HG03460 (cell line): ENCODE data around the gene MYG1.

Experiments used
- ATAC-seq: cut with Tn5 transposase; IDR thresholded peaks from one replicate; pipeline ENCODE4 v1.9.1; 2021; ENCODE audit not compliant: unreplicated experiment

Gene MYG1

DNA sequence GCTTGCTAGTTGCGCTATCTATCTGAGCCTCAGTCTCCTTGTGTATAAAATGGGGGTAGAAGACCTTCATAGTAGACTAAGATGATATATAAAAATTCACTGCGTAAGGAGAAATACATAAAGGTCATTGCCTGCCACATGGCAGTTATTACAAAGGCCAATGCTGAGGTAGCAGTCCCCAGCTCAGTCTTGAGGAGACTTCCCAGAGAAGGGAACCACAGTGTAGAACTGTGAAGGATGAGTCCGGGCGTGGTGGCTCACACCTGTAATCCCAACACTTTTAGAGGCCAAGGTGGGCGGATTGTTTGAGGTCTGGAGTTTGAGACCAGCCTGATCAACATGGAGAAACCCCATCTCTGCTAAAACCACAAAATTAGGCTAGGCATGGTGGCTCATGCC, 53.8 kb downstream of the MYG1 start:
- no peak for ATAC-seq

DNA sequence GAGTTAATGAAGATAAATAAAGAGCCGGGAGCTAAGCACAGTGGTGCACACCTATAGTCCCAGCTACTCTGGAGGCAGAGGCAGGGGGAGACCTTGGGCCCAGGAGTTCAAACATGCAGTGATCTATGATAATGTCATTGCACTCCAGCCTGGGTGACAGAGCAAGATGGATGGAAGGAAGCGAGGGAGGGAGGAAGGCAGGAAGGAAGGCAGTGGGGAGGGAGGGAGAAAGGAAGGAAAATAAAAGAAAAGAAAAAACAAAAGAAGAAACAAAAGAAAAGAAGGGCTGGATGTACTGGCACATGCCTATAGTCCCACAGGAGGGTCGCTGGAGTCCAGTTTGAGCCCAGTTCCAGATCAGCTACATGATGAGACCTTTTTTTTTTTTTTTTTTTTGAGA, 55.6 kb downstream of the MYG1 start:
- no peak for ATAC-seq
